Neuronal stem cell (in vitro differentiated cells): ENCODE measurements around the gene PRF1.

Source experiments
- DNase-seq: peaks from one replicate; pipeline ENCODE4 v3.0.0-alpha.2; 2013; ENCODE audit warnings: low spot score
- H2AFZ ChIP-seq: one replicate; pipeline ENCODE4 v1.6.1; 2013; ENCODE audit warnings: mild to moderate bottlenecking, low read length, inconsistent platforms
- H2AK5ac ChIP-seq: 2 replicates; pipeline ENCODE4 v1.6.1; 2013; ENCODE audit warnings: low read depth, mild to moderate bottlenecking, inconsistent platforms, low read length, moderate library complexity, mixed read lengths
- H2BK120ac ChIP-seq: 2 replicates; pipeline ENCODE4 v1.6.1; 2013; ENCODE audit warnings: low read depth, mild to moderate bottlenecking, inconsistent platforms, low read length, moderate library complexity, mixed read lengths
- H2BK12ac ChIP-seq: one replicate; pipeline ENCODE4 v1.6.1; 2013; ENCODE audit warnings: low read length, inconsistent platforms
- H2BK15ac ChIP-seq: 2 replicates; pipeline ENCODE4 v1.6.1; 2013; ENCODE audit warnings: mild to moderate bottlenecking, low read length, inconsistent platforms, mixed read lengths
- H2BK5ac ChIP-seq: one replicate; pipeline ENCODE4 v1.6.1; 2013; ENCODE audit warnings: inconsistent platforms, mild to moderate bottlenecking, low read length, moderate library complexity
- H3K14ac ChIP-seq: one replicate; pipeline ENCODE4 v1.6.1; 2013; ENCODE audit warnings: low read length, inconsistent platforms
- H3K18ac ChIP-seq: 2 replicates; pipeline ENCODE4 v1.6.1; 2013; ENCODE audit warnings: low read length, inconsistent platforms
- H3K23ac ChIP-seq: 2 replicates; pipeline ENCODE4 v1.6.1; 2013; ENCODE audit warnings: low read depth, mild to moderate bottlenecking, mixed read lengths, low read length, inconsistent platforms; ENCODE audit not compliant: poor library complexity
- H3K27ac ChIP-seq: replicated peaks from 3 replicates; pipeline ENCODE4 v1.5.1; 2013; ENCODE audit warnings: low read length, inconsistent platforms
- H3K27me3 ChIP-seq, 3 experiments: 2 replicates each; pipeline ENCODE4 v1.6.1; 2013; ENCODE audit warnings: low read length in 3 of 3, mild to moderate bottlenecking in 2 of 3, inconsistent platforms in 1 of 3, low read depth in 1 of 3, mixed read lengths in 1 of 3, moderate library complexity in 1 of 3; ENCODE audit not compliant: control insufficient read depth in 3 of 3, insufficient read depth in 3 of 3
- H3K36me3 ChIP-seq, 2 donors: replicated peaks in 1 of 2; 2 replicates each; pipeline ENCODE4 v1.6.1; 2013; ENCODE audit warnings: low read length in 2 of 2; ENCODE audit not compliant: control insufficient read depth in 2 of 2, insufficient read depth in 2 of 2
- H3K4ac ChIP-seq: 2 replicates; pipeline ENCODE4 v1.6.1; 2013; ENCODE audit warnings: inconsistent platforms, mild to moderate bottlenecking, low read length, moderate library complexity
- H3K4me1 ChIP-seq, 2 donors: 1 replicate in 1 of 2; 2 replicates in 1 of 2; pipeline ENCODE4 v1.6.1; 2013; ENCODE audit warnings: low read length in 2 of 2, low read depth in 1 of 2; ENCODE audit not compliant: control insufficient read depth in 2 of 2, insufficient read depth in 1 of 2
- H3K4me2 ChIP-seq: one replicate; pipeline ENCODE4 v1.6.1; 2013; ENCODE audit warnings: mild to moderate bottlenecking, low read length, inconsistent platforms; ENCODE audit not compliant: insufficient read depth, poor library complexity, severe bottlenecking
- H3K4me3 ChIP-seq, 2 donors: 2 replicates each; pipeline ENCODE4 v1.5.1; 2013; ENCODE audit warnings: low read length in 2 of 2, mild to moderate bottlenecking in 2 of 2, inconsistent platforms in 1 of 2, moderate library complexity in 1 of 2
- H3K79me1 ChIP-seq: one replicate; pipeline ENCODE4 v1.6.1; 2013; ENCODE audit warnings: low read depth, mild to moderate bottlenecking, inconsistent platforms, low read length, moderate library complexity
- H3K9ac ChIP-seq: one replicate; pipeline ENCODE4 v1.6.1; 2013; ENCODE audit warnings: mild to moderate bottlenecking, low read depth, low read length, inconsistent platforms; ENCODE audit not compliant: poor library complexity
- H3K9me3 ChIP-seq, 2 donors: replicated peaks in 1 of 2; 2 replicates each; pipeline versions ENCODE3 to v1.6.1; 2013; ENCODE audit warnings: low read length in 2 of 2, mild to moderate bottlenecking in 2 of 2, inconsistent platforms in 1 of 2, low read depth in 1 of 2, mixed read lengths in 1 of 2, moderate library complexity in 1 of 2; ENCODE audit not compliant: control insufficient read depth in 2 of 2, insufficient read depth in 1 of 2
- H4K8ac ChIP-seq: one replicate; pipeline ENCODE4 v1.6.1; 2013; ENCODE audit warnings: low read depth, mild to moderate bottlenecking, inconsistent platforms, low read length, moderate library complexity
- H4K91ac ChIP-seq: one replicate; pipeline ENCODE4 v1.6.1; 2013; ENCODE audit warnings: low read length, low read depth, mild to moderate bottlenecking, inconsistent platforms; ENCODE audit not compliant: poor library complexity
- WGBS, 2 donors: extraction: QIAGEN DNeasy Blood & Tissue Kit; methylation state at CpG; one replicate each; pipeline ENCODE4 v1.1.7; 2013; ENCODE audit warnings: missing lambda C conversion rate in 2 of 2, mixed read lengths in 1 of 2; ENCODE audit not compliant: insufficient read length in 2 of 2, insufficient replicate concordance in 1 of 2; ENCODE audit errors: extremely low coverage in 2 of 2; 5-methylcytosine and 5-hydroxymethylcytosine counted together

The PRF1 gene

DNA sequence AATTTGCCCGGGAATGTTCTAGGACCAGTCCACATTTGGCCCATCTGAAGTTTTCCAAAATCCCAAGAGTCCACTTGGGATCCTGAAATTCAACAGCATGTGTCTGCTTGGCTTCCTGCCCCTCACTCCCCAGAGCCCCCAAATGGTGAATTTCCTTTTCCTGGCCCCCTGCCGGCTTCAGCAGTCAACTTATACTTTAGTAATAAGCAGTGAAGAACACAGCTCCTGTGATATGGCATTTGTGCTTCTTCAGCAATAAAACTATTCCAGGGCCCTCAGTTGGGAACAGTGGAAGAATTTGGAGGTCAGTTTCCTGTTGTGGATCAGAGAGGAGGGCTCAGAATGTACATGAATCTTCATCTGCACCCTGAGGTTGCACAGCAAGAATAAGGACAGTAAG, 51.1 kb downstream of the PRF1 start:
- H3K4me1 ChIP-seq = no peaks in the 10 kb centered on the region
- no peaks in the 10 kb centered on the region for H3K9me3 ChIP-seq
- H3K79me1 ChIP-seq = no peaks in the 10 kb centered on the region
- no CpG with 5 or more reads among the region's 2 CpGs for WGBS, 2 donors
- no peak for DNase-seq
- no peak overlapping the region for H3K14ac ChIP-seq
- no peak overlapping the region for H2AK5ac ChIP-seq
- H3K18ac ChIP-seq = no peak overlapping the region
- no peak overlapping the region for H3K27ac ChIP-seq
- H2AFZ ChIP-seq = no peak overlapping the region
- no peak overlapping the region for H2BK12ac ChIP-seq
- no peak overlapping the region for H3K4me3 ChIP-seq
- no peak overlapping the region for H4K8ac ChIP-seq
- H2BK5ac ChIP-seq = no peak overlapping the region
- H3K9ac ChIP-seq = no peak overlapping the region
- H3K23ac ChIP-seq = no peak overlapping the region
- H2BK15ac ChIP-seq = no peak overlapping the region
- H4K91ac ChIP-seq = no peak overlapping the region
- H3K27me3 ChIP-seq = no peaks in the 10 kb centered on the region
- H3K4ac ChIP-seq = no peak overlapping the region
- H2BK120ac ChIP-seq = no peak overlapping the region
- no peak overlapping the region for H3K4me2 ChIP-seq
- H3K36me3 ChIP-seq = peaks cover 0 to 3% of the 10 kb centered on the region in 2 donors

DNA sequence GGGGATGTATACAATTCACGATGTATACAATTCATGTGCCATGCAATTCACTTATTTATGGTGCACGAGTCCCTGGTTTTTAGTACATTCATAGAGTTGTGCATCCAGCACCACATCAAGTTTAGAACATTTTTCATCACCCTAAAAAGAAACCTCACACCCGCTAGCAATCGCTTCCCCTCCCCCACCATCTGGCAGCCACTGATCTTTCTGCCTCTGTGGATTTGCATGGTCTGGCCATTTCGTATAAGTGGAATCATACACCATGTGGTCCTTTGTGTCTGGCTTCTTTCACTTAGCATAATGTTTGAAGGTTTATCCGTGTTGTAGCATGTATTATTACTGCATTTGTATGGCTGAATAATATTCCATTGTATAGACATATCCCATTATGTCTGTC, 52.1 kb downstream of the PRF1 start:
- Histone ChIP-seq H3K14ac (no peak overlapping the region), H3K4me1 (no peaks in the 10 kb centered on the region), H4K91ac (no peak overlapping the region), H3K4me2 (no peak overlapping the region), H3K23ac (no peak overlapping the region), H3K36me3 (peaks cover 0 to 3% of the 10 kb centered on the region in 2 donors), H3K27ac (no peak overlapping the region), H3K79me1 (no peaks in the 10 kb centered on the region), H2BK15ac (no peak overlapping the region), H3K4ac (no peak overlapping the region), H2BK5ac (no peak overlapping the region), H3K4me3 (no peak overlapping the region), H2BK120ac (no peak overlapping the region), H4K8ac (no peak overlapping the region), H3K9ac (no peak overlapping the region), H3K27me3 (no peaks in the 10 kb centered on the region), H3K9me3 (no peaks in the 10 kb centered on the region), H3K18ac (no peak overlapping the region), H2BK12ac (no peak overlapping the region), H2AK5ac (no peak overlapping the region), H2AFZ (no peak overlapping the region)
- no peak for DNase-seq
- no CpG with 5 or more reads among the region's 6 CpGs for WGBS, 2 donors

GRCh38 chr10:70549962-70550458, 52.5 kb downstream of the PRF1 start:
- no peak overlapping the region for H3K18ac ChIP-seq
- H2BK15ac ChIP-seq = no peak overlapping the region
- H3K4me1 ChIP-seq = no peaks in the 10 kb centered on the region
- H3K14ac ChIP-seq = no peak overlapping the region
- H3K23ac ChIP-seq = no peak overlapping the region
- H4K8ac ChIP-seq = no peak overlapping the region
- H2AFZ ChIP-seq = no peak overlapping the region
- no CpG with 5 or more reads among the region's 3 CpGs for WGBS, 2 donors
- peak; percentile 75 for DNase-seq
- no peak overlapping the region for H3K4me3 ChIP-seq
- H2BK12ac ChIP-seq = no peak overlapping the region
- H2AK5ac ChIP-seq = no peak overlapping the region
- H3K4me2 ChIP-seq = no peak overlapping the region
- H3K4ac ChIP-seq = no peak overlapping the region
- no peak overlapping the region for H4K91ac ChIP-seq
- no peak overlapping the region for H2BK5ac ChIP-seq
- peaks cover 0 to 3% of the 10 kb centered on the region in 2 donors for H3K36me3 ChIP-seq
- no peaks in the 10 kb centered on the region for H3K9me3 ChIP-seq
- H3K9ac ChIP-seq = no peak overlapping the region
- H3K79me1 ChIP-seq = no peaks in the 10 kb centered on the region
- no peak overlapping the region for H3K27ac ChIP-seq
- H2BK120ac ChIP-seq = no peak overlapping the region
- H3K27me3 ChIP-seq = no peaks in the 10 kb centered on the region

DNA sequence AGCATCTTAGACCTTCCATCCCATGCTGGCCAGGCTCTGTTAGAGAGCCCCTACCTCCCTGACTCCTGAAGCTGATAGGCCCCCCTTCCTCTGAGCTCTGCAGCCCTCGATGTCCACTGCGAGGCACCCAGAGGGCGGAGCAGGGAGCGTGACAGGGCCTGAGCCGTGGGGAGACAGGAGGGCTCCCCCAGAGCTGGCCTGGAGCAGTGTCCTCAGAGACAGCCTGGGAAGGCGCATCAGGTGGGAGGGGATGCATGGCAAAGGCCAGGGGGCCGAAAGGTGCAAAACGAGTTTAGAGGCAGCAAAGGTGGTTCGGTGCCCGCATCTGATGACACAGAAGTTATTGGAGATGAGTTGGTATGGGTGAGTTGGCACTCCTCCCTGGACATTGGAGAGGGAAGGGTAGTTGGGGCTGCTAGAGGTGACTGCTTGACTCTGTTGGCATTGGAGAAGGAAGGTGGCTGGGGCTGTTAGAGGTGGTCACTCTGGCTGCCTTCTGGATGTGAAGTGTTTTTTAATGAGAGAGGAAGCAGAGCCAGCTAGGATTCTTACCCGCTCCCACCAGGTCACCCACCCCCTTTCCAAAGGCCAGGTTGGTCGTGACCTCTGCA, 53.1 kb downstream of the PRF1 start:
- Histone ChIP-seq H2BK15ac (no peak overlapping the region), H4K8ac (no peak overlapping the region), H3K4me1 (no peaks in the 10 kb centered on the region), H3K4ac (no peak overlapping the region), H2BK12ac (no peak overlapping the region), H3K79me1 (no peaks in the 10 kb centered on the region), H3K27me3 (no peaks in the 10 kb centered on the region), H3K27ac (no peak overlapping the region), H2AK5ac (no peak overlapping the region), H2AFZ (no peak overlapping the region), H3K14ac (no peak overlapping the region), H3K4me3 (peak overlapping the region in 1 of 2 donors; percentile 45), H3K4me2 (no peak overlapping the region), H3K9me3 (no peaks in the 10 kb centered on the region), H2BK5ac (no peak overlapping the region), H3K23ac (no peak overlapping the region), H2BK120ac (no peak overlapping the region), H3K9ac (no peak overlapping the region), H3K18ac (no peak overlapping the region), H3K36me3 (peaks cover 0 to 3% of the 10 kb centered on the region in 2 donors), H4K91ac (no peak overlapping the region)
- no peak for DNase-seq
- whole genome bisulfite sequencing, 2 donors = no CpG with 5 or more reads among the region's 12 CpGs
